ENCODE results near the gene PRDM15.

The PRDM15 gene

DNA sequence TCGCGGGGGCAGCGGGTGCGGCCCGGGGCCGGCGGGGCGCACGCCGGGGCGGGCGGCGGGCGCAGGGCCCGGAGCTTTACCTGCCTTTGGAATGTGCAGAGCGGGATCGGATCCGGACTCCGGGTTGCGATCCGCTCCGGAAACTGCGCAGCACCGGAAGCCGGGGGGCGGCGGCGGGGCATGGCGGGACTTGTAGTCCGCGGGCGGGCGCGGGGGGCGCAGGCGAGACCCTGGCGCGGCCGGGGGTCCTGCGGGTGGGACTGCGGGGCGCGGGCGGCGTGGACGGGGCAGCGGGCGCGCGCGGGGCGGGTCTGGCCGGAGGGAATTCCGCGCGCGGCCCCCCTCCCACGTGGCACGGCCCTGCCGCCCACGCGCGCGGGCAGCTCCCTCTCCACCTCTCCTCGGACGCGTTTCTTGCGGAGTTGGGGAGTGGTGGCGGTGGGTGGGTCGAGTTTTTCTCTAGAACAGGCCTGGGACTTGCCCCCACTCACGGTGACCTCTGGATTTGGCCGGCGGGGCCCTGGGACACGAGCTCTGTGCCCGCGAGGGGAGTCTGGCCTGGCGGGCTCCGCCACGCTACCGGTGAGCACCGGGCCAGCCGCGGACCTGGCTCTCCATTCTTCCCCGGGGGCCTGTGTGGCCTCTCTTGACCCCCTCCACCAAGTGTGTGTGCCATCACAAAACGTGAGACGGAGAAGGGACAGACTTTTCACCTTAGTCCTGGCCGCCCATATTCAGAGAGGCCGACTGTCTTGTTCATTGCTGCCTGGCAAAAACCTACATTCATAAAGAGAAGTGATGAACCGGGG is at the start of gene PRDM15:
Gene PRDM15 (minus strand): TSS at position 155 of the 809 bp plus-strand sequence. CDS start 18,981 bp downstream, outside the sequence.
- peak; percentile 93 for DNase-seq

- no peak for DNase-seq
Measured at GRCh38 chr21:41928621-41929220, 49.6 kb upstream of the PRDM15 start.

GRCh38 chr21:41927727-41928409 is 48.7 kb upstream of the PRDM15 start:
- no peak for DNase-seq

GRCh38 chr21:41926807-41927171 is 47.6 kb upstream of the PRDM15 start:
- DNase-seq: no peak

DNA sequence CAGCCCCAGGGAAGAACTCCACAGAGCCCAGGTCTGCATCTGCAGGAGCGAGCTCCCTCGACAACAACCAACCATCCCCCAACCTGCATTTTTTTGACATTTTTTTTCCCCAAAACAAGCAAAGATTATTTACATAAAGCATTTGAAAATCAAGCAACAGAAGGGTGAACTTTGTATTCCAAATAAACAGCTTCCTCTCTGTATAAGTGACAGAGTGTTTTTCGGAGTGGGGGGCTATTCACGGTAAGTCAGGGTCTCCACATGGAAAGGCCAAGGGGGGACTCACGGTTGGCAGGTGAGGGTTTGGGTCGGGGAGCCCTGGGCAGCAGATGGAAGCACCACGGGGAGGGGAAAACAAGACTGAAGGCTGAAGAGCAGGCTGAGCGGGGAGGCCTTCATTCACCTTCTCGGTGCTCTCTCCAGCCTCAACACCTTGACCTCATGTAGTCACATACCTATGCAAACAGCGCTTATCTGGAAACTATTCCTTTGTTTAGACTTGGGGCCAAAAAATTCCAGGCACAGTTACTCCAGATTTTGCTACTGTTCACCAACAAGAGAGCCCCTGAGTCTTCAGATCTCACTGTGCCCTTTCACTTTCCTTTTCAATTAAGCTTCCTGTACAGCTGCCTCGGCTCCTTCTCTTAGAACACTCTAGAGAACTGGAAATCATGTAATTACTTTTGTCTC is 47.1 kb upstream of the PRDM15 start:
- DNase-seq: peak; percentile 63

GRCh38 chr21:41925767-41926116 is 46.6 kb upstream of the PRDM15 start:
- no peak for DNase-seq

DNA sequence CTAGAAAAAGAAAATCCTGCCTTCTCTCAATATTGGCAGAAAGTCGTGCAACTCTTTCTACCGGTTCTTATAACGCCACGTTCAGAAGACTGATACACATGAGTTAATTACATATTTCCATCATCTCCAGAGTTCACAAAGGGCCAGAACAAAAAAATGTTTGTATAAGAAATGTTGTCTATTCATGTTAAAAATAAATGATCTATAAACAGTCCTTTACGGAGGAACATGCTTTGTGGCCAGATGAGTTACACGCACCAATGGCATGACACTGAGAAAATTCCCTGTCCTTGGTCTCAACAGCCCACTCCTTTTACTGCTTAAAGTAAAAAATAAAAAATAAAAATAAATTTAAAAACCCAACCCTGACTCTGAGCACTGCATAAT is 45.2 kb upstream of the PRDM15 start:
- DNase-seq: no peak

DNA sequence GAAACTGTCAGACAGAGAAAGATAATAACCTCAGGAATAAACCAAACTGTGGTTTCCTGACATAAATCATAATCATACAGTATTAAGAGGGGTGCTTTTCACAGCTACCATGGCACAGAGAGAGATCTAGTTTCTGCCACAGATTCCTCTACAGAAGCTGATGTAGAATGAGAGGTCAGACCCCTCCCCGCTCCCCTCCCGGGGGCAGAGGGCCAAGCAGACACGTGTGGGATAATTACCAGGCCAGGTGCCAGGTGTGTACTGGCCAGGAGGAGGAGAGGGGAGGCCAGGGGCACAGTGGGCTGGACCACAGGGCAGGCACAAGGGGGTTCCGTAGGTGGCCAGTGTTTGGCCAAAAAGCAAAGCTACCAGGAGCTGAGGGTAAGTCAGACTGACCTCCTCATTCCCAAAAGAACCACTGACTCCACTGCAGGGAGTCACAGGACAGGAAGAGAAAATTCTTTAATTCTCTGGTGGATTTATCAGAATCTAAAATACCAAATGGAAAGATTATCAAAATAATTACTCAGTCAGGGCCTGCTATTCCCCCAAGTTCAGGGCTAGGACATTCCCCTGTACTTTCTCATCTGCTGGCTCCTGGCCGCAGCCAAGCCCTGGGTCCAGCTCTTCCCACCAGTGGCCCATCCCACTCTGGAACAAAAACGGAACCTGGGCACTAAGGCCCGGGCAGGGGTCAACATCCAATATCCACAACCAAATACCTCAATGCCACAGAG is 44.7 kb upstream of the PRDM15 start:
- DNase-seq: no peak

DNA sequence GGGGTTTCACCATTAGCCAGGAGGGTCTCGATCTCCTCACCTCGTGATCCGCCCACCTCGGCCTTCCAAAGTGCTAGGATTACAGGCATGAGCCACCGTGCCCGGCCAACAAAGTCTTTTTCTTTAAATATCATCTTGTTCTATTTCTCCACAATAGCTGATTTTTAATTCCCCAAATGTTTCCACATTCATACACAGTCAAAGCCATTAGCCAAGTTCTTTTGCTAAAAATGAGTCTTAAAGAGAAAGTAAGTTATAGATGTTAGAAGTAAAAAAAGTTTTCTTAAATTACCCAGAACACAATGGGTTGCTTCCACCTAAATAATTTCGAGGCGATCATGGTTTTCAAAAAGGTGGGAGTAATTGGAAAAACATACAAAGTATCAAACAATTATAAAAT is 44.0 kb upstream of the PRDM15 start:
- DNase-seq: no peak

- no peak for DNase-seq
Measured at GRCh38 chr21:41921021-41921420, 41.9 kb upstream of the PRDM15 start.

DNA sequence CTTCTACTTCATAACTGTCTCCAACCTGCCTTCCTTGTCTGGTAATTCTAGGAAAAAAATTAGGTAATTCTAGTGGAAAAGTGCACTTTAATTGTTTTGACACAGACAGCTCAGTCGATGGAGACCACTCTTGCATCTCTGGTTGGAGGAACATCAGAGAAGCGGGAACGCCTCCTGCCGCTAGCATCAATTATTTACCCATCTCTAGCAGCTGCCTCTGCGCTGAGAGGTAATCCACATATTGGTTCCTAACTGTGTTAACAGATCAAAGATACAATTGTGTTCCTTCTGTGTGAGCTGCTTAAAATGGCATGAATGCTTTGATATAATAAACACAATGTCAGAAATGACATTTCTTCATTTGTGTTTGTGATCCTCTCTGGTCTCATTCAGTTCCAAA is 41.3 kb upstream of the PRDM15 start:
- no peak for DNase-seq

DNA sequence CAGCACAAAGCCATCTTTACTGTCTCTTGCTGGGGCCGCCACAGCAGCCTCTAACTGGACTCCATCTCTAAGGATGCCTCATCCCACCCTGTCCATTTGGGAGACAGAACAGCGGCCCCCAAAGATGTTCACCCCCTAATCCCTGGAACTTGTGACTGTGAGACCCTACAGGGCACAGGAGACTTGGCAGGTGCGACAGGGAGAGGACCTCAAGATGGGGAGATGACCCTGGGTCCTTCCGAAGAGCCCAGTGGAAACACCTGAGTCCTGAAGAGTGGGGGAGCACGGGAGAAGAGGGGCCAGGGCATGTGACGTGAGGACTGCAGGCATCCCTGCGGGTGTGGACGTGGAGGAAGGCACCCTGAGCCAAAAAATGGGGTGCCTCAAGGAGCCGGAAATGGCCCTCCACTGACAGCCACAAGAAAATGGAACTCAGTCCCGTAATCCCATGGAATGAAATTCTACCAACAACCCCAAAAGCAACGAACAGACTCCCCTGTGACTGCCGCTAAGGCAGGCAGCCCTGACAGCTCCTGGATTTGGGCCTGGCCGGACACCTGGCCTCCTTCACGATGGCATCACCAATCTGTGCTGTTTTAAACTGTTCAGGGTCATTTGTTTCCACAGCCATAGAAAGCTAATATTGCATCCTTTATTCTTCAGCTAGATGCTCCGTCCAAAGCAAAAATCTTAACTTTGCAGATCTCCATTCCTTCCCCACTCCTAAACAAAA is 40.7 kb upstream of the PRDM15 start:
- no peak for DNase-seq

DNA sequence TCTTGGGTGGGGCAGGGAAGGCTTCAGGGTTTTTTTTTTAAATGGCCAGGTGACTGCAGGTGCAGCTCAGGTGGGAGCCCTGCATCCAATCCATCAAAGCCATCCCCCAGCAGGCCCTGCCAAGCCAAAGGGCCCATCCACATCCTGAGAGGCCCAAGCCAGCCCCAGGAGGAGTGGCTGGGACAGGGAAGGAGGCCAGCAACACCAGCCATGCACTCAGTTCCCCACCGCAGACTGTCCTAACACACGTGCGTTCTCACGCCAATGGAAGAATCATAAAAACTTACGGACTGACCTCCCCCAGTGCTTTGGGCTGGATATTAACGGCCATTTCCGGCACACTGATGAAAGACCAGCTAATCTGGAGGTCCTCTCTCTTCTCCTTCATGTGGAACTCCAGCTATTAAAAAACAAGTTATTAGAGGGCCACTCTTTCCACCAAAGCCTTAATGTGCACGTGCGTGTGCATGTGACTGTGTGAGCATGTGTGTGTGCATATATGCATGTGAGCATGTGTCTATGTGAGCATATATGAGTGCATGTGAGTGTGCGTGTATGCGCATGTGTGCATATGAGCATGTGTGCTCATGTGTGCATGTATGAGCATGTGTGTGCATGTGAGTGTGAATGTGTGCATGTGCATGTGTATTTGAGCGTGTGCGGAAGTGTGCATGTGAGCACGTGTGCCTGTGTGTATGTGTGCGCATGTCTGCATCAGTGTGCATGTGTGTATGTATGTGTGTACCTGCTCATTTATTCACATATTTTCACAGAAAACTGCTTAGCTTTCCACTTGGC is 39.6 kb upstream of the PRDM15 start:
- no peak for DNase-seq

- no peak for DNase-seq
Measured at GRCh38 chr21:41917531-41917930, 38.4 kb upstream of the PRDM15 start.

- DNase-seq: no peak
Measured at GRCh38 chr21:41916888-41917433, 37.8 kb upstream of the PRDM15 start.

DNA sequence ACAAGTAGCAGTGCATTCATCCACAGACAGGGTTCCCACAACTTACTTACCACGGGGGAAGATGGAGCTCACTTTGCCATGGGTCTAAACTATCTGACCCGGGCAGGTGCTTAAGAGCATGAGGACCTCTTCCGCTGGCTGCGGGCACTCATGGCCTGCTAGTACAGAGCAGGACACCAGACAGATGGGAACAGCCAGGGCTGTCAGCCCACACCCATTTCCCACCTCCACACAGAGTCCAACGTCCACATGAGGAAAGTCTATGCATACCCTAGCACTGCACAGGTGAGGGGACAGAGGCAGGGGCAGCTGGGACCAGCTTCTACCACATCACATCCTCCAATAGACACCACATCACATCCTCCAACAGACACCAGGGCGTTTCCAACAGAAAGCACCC is 35.8 kb upstream of the PRDM15 start:
- DNase-seq: no peak

DNA sequence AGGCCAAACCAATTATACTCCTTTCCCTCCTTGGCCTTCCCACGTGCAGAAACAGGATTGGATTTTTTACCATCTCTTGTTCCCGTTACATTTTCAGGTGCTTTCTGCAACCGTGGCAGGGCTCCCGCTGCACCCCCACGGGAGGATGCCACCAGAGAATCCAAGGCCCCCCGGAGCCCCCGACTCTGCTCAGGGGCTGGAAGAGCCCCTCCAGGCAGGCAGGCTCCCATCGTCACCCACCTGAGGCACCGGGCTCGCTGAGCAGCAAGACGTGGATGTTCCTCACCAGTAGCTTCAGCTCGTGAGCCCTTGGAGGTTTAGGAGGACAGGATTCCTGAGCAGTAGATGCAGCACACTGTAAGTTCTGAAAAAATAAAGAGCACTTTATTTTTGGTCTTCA is 35.2 kb upstream of the PRDM15 start:
- DNase-seq: no peak

DNA sequence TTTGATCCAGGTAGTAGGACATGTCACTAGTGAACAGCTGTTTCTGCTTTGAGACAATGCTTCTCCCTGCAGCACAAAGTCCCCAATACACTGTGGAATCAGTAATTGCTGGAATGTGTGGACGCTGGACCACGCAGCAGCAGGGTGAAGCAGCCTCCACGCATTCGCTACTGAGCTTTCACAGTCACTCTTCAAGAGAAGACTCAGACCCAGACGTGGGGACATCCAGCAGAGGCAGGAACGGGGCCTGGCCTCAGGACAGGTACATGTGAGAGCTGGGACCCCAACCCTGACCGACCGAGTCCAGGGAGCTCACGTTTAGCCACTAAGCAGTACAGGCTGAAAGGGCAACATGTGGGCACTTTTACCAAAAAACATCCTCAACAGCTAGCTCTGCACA is 34.1 kb upstream of the PRDM15 start:
- DNase-seq: no peak

GRCh38 chr21:41908829-41909228 is 29.7 kb upstream of the PRDM15 start:
- no peak for DNase-seq

GRCh38 chr21:41907496-41908258 is 28.5 kb upstream of the PRDM15 start:
- no peak for DNase-seq

Data from activated CD8-positive, alpha-beta memory T cell treated with anti-CD3 and anti-CD28 coated beads, Interleukin-2, amount 50 U/mL, for 48 hours (primary cell).